Erythroblast (primary cell): ENCODE data around the gene AREG.

Source experiments
- DNase-seq, 2 experiments: peaks; one replicate each; lab custom pipeline; 2025; lab: John Stamatoyannopoulos, UW
- GATA1 ChIP-seq: IDR thresholded peaks from 2 replicates; pipeline ENCODE4 v1.6.1; 2011; ENCODE audit warnings: low read depth, mild to moderate bottlenecking, control low read depth, low read length, moderate library complexity
- POLR2A ChIP-seq: IDR thresholded peaks from 2 replicates; pipeline ENCODE4 v1.6.1; 2011; ENCODE audit warnings: mild to moderate bottlenecking, low read length

Gene AREG

GRCh38 chr4:74486905-74487304, 42.0 kb downstream of the AREG start:
- TF ChIP-seq GATA1, result no peak
- no peak for TF ChIP-seq POLR2A
- no peak for DNase-seq

GRCh38 chr4:74487771-74488170, 42.8 kb downstream of the AREG start:
- TF ChIP-seq GATA1 (no peak), POLR2A (no peak)
- no peak for DNase-seq

- TF ChIP-seq GATA1 (no peak), POLR2A (no peak)
- DNase-seq, result no peak
These were observed 45.8 kb downstream of the AREG start for GRCh38 chr4:74490736-74491135.

- no peak for DNase-seq
- TF ChIP-seq POLR2A (no peak), GATA1 (no peak)
These were observed 55.2 kb downstream of the AREG start for GRCh38 chr4:74499986-74500781.

DNA sequence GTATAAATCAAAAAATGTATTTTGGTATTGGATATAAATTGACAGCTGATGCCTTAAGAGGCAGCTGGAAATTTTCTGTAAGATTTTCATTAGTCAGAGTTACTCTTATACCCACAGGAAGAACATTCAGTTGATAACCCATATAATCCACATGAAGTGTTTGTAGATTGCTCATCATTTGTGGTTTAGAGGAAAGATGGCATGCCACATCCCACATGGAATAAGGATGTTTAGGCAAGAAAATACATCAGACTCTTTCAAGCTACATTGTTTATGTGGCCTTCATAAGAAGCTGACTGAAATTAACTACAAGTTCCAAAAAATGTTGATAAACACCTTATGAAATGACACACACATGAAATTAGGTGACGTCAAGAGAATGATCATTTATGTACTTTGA, 56.6 kb downstream of the AREG start:
- TF ChIP-seq POLR2A, result no peak
- TF ChIP-seq GATA1, result no peak
- no peak for DNase-seq

GRCh38 chr4:74503580-74503979, 58.6 kb downstream of the AREG start:
- DNase-seq, result no peak
- TF ChIP-seq POLR2A (no peak), GATA1 (no peak)

GRCh38 chr4:74504212-74504611, 59.3 kb downstream of the AREG start:
- DNase-seq, result no peak
- no peak for TF ChIP-seq GATA1
